Memory B cell (primary cell): ENCODE data around the gene TMEM205.
A peak's percentile ranks its signal among the peaks of the same experiment; 100 is the strongest.
"Not testable (repeated sequence)": the region's sequence is repeated elsewhere in the genome, so short reads cannot be mapped to it uniquely, and the experiment has no call there.

Experiments used
- ATAC-seq: fragments of 150-1000 bp; cut with Tn5 transposase; 2 replicates; pipeline ENCODE4 v1.10.0; 2021; ENCODE audit warnings: low read depth, mild to moderate bottlenecking, moderate library complexity
- DNase-seq, 2 donors: peaks; one replicate each; pipeline ENCODE4 v3.0.0; 2022; ENCODE audit warnings: low spot score in 2 of 2
- H3K27ac Mint-ChIP-seq: one replicate; pipeline ENCODE4 v1.8.0; 2022; ENCODE audit warnings: mild to moderate bottlenecking, moderate library complexity, mixed read lengths
- H3K27me3 Mint-ChIP-seq: one replicate; pipeline ENCODE4 v1.8.0; 2022; ENCODE audit warnings: mixed read lengths
- H3K36me3 Mint-ChIP-seq: one replicate; pipeline ENCODE4 v1.8.0; 2022; ENCODE audit warnings: mild to moderate bottlenecking, mixed read lengths
- H3K4me1 Mint-ChIP-seq: one replicate; pipeline ENCODE4 v1.8.0; 2022; ENCODE audit warnings: mixed read lengths
- H3K4me3 Mint-ChIP-seq: one replicate; pipeline ENCODE4 v1.8.0; 2022; ENCODE audit warnings: mild to moderate bottlenecking, moderate library complexity, mixed read lengths
- H3K9me3 Mint-ChIP-seq: one replicate; pipeline ENCODE4 v1.8.0; 2022; ENCODE audit warnings: mixed read lengths

TMEM205 gene

GRCh38 chr19:11322269-11323024 is 23.6 kb downstream of the TMEM205 start:
- peaks cover 6% of the 10 kb centered on the region for H3K27me3 Mint-ChIP-seq
- DNase-seq = no peak
- no peak overlapping the region for H3K4me3 Mint-ChIP-seq
- peaks cover 14% of the 10 kb centered on the region for H3K4me1 Mint-ChIP-seq
- H3K9me3 Mint-ChIP-seq = no peaks in the 10 kb centered on the region
- peaks cover 6% of the 10 kb centered on the region for H3K36me3 Mint-ChIP-seq
- H3K27ac Mint-ChIP-seq = no peak overlapping the region
- no peak for ATAC-seq

GRCh38 chr19:11321191-11322126 is 24.6 kb downstream of the TMEM205 start:
- Mint-ChIP-seq H3K4me1 (peaks cover 14% of the 10 kb centered on the region), H3K27ac (no peak overlapping the region), H3K27me3 (peaks cover 9% of the 10 kb centered on the region), H3K36me3 (no peaks in the 10 kb centered on the region), H3K4me3 (no peak overlapping the region), H3K9me3 (no peaks in the 10 kb centered on the region)
- ATAC-seq = no peak
- DNase-seq = no peak

GRCh38 chr19:11320278-11320995 is 25.6 kb downstream of the TMEM205 start:
- not testable (repeated sequence) for H3K4me3 Mint-ChIP-seq, H3K27ac Mint-ChIP-seq, H3K36me3 Mint-ChIP-seq, H3K27me3 Mint-ChIP-seq, H3K9me3 Mint-ChIP-seq, DNase-seq
- peaks cover 14% of the 10 kb centered on the region for H3K4me1 Mint-ChIP-seq
- ATAC-seq = peak; percentile 28

- Mint-ChIP-seq H3K27ac (no peak overlapping the region), H3K4me3 (no peak overlapping the region), H3K9me3 (peaks cover 1% of the 10 kb centered on the region), H3K36me3 (no peaks in the 10 kb centered on the region), H3K27me3 (peaks cover 14% of the 10 kb centered on the region), H3K4me1 (no peaks in the 10 kb centered on the region)
- ATAC-seq (peak; percentile 21), DNase-seq (no peak)
These were observed 39.7 kb downstream of the TMEM205 start for GRCh38 chr19:11306337-11306736.

- no peaks in the 10 kb centered on the region for H3K36me3 Mint-ChIP-seq
- ATAC-seq (no peak), DNase-seq (no peak)
- no peak overlapping the region for H3K4me3 Mint-ChIP-seq
- no peak overlapping the region for H3K27ac Mint-ChIP-seq
- H3K27me3 Mint-ChIP-seq = peaks cover 13% of the 10 kb centered on the region
- peaks cover under 1% of the 10 kb centered on the region for H3K9me3 Mint-ChIP-seq
- no peaks in the 10 kb centered on the region for H3K4me1 Mint-ChIP-seq
These were observed 41.1 kb downstream of the TMEM205 start for GRCh38 chr19:11304936-11305335.

- no peaks in the 10 kb centered on the region for H3K36me3 Mint-ChIP-seq
- no peak overlapping the region for H3K4me3 Mint-ChIP-seq
- no peaks in the 10 kb centered on the region for H3K4me1 Mint-ChIP-seq
- no peak overlapping the region for H3K27ac Mint-ChIP-seq
- H3K27me3 Mint-ChIP-seq = peaks cover 7% of the 10 kb centered on the region
- H3K9me3 Mint-ChIP-seq = no peaks in the 10 kb centered on the region
- DNase-seq = no peak
- ATAC-seq = no peak
These were observed 45.3 kb downstream of the TMEM205 start for GRCh38 chr19:11300811-11301120.

- ATAC-seq = no peak
- H3K36me3 Mint-ChIP-seq = no peaks in the 10 kb centered on the region
- no peak for DNase-seq
- no peaks in the 10 kb centered on the region for H3K9me3 Mint-ChIP-seq
- H3K4me1 Mint-ChIP-seq = no peaks in the 10 kb centered on the region
- no peak overlapping the region for H3K4me3 Mint-ChIP-seq
- H3K27me3 Mint-ChIP-seq = peaks cover 5% of the 10 kb centered on the region
- no peak overlapping the region for H3K27ac Mint-ChIP-seq
These were observed 45.9 kb downstream of the TMEM205 start for GRCh38 chr19:11299946-11300810.

GRCh38 chr19:11296264-11296663 is 49.8 kb downstream of the TMEM205 start:
- peaks cover 2% of the 10 kb centered on the region for H3K27me3 Mint-ChIP-seq
- no peaks in the 10 kb centered on the region for H3K9me3 Mint-ChIP-seq
- H3K36me3 Mint-ChIP-seq = no peaks in the 10 kb centered on the region
- H3K4me1 Mint-ChIP-seq = peaks cover 6% of the 10 kb centered on the region
- ATAC-seq = no peak
- DNase-seq = no peak
- H3K27ac Mint-ChIP-seq = no peak overlapping the region
- no peak overlapping the region for H3K4me3 Mint-ChIP-seq

- no peaks in the 10 kb centered on the region for H3K36me3 Mint-ChIP-seq
- DNase-seq (no peak), ATAC-seq (no peak)
- H3K4me1 Mint-ChIP-seq = peaks cover 6% of the 10 kb centered on the region
- H3K4me3 Mint-ChIP-seq = no peak within 1 kb of the TSS
- no peak within 1 kb of the TSS for H3K27ac Mint-ChIP-seq
- H3K9me3 Mint-ChIP-seq = no peaks in the 10 kb centered on the region
- H3K27me3 Mint-ChIP-seq = peaks cover 2% of the 10 kb centered on the region
These were observed 50.3 kb downstream of the TMEM205 start, which contains the start of gene TSPAN16 for GRCh38 chr19:11295665-11296245. TSS of gene TSPAN16 (plus strand) at chr19:11296160. CDS start at chr19:11296298, 138 bp downstream.

- no peak for DNase-seq
- Mint-ChIP-seq H3K4me1 (peaks cover 6% of the 10 kb centered on the region), H3K9me3 (no peaks in the 10 kb centered on the region), H3K27me3 (peaks cover 2% of the 10 kb centered on the region), H3K4me3 (no peak overlapping the region), H3K27ac (no peak overlapping the region), H3K36me3 (no peaks in the 10 kb centered on the region)
- ATAC-seq = no peak
These were observed 50.9 kb downstream of the TMEM205 start for GRCh38 chr19:11295180-11295579.

GRCh38 chr19:11293433-11294389 is 52.4 kb downstream of the TMEM205 start:
- Mint-ChIP-seq H3K36me3 (no peaks in the 10 kb centered on the region), H3K27ac (peak overlapping the region; percentile 53), H3K4me3 (no peak overlapping the region), H3K4me1 (peaks cover 6% of the 10 kb centered on the region), H3K27me3 (peaks cover 4% of the 10 kb centered on the region), H3K9me3 (no peaks in the 10 kb centered on the region)
- DNase-seq = peak; percentile 84 to 90
- peak; percentile 96 for ATAC-seq
